OCI-LY7 (cell line): Measurements from ENCODE around the gene APOO. TPM values are rescaled to one million over a fixed set of nuclear protein-coding genes. Genes with fewer than 3 reads are reported as not detected.

Source experiments
- BruUV-seq: library from RNA; stranded (reverse); fragments of 400-500 nt; replicated peaks from 2 replicates; lab custom pipeline; 2021; lab: Mats Ljungman, UMichigan
- CTCF ChIA-PET: fragments of 300-600 bp; sonication (Branson Sonifier 250); formaldehyde crosslinking; loops from one replicate; lab custom pipeline; 2022; ENCODE audit warnings: antibody characterized with exemption; ENCODE audit not compliant: unreplicated experiment; lab: Charles Lee
- POLR2A ChIA-PET: fragments of 300-600 bp; sonication (Branson Sonifier 250); formaldehyde crosslinking; loops from one replicate; lab custom pipeline; 2022; ENCODE audit warnings: antibody characterized with exemption; lab: Charles Lee
- DNase-seq: peaks from one replicate; pipeline ENCODE4 v3.0.0-alpha.2; 2015; ENCODE audit warnings: low spot score
- H2AFZ ChIP-seq: fragments of 200-600 bp; sonication (generic), shearing (Covaris generic); 2 replicates; pipeline ENCODE4 v1.6.1; 2014; ENCODE audit warnings: mild to moderate bottlenecking, antibody characterized with exemption, low read length, moderate library complexity
- H3K27ac ChIP-seq: fragments of 200-600 bp; sonication (generic); 2 replicates; pipeline ENCODE4 v1.5.1; 2014; ENCODE audit warnings: mixed run types, low read depth, mild to moderate bottlenecking, moderate library complexity, low read length, inconsistent platforms; ENCODE audit not compliant: poor library complexity, severe bottlenecking
- H3K36me3 ChIP-seq: fragments of 200-600 bp; sonication (generic); 2 replicates; pipeline ENCODE4 v1.6.1; 2014; ENCODE audit warnings: mild to moderate bottlenecking, antibody characterized with exemption, low read length, moderate library complexity, mixed read lengths; ENCODE audit not compliant: insufficient read depth
- H3K4me1 ChIP-seq: fragments of 200-600 bp; sonication (generic); 2 replicates; pipeline ENCODE4 v1.5.1; 2014; ENCODE audit warnings: mild to moderate bottlenecking, low read length; ENCODE audit not compliant: insufficient read depth, poor library complexity, severe bottlenecking
- H3K4me2 ChIP-seq: fragments of 200-600 bp; sonication (generic); 2 replicates; pipeline ENCODE4 v1.6.1; 2014; ENCODE audit warnings: mild to moderate bottlenecking, low read length
- H3K4me3 ChIP-seq: fragments of 200-600 bp; sonication (generic); 2 replicates; pipeline ENCODE4 v1.5.1; 2014; ENCODE audit warnings: mild to moderate bottlenecking, low read depth, low read length; ENCODE audit not compliant: poor library complexity, severe bottlenecking
- H3K79me2 ChIP-seq: fragments of 200-600 bp; sonication (generic); 2 replicates; pipeline ENCODE4 v1.6.1; 2016; ENCODE audit warnings: low read depth, mild to moderate bottlenecking, low read length, moderate library complexity, mixed read lengths; ENCODE audit not compliant: insufficient read depth
- H3K9me2 ChIP-seq: fragments of 200-600 bp; sonication (generic); 2 replicates; pipeline ENCODE4 v1.6.1; 2016; ENCODE audit warnings: mild to moderate bottlenecking, low read length, mixed read lengths; ENCODE audit not compliant: insufficient read depth
- H3K9me3 ChIP-seq: fragments of 200-600 bp; sonication (generic); 2 replicates; pipeline ENCODE4 v1.6.1; 2014; ENCODE audit warnings: mild to moderate bottlenecking, mixed run types, low read length, mixed read lengths
- H4K20me1 ChIP-seq: fragments of 200-600 bp; sonication (generic); 2 replicates; pipeline ENCODE4 v1.6.1; 2014; ENCODE audit warnings: mild to moderate bottlenecking, antibody characterized with exemption, low read length, moderate library complexity, mixed read lengths; ENCODE audit not compliant: insufficient read depth
- CTCF ChIP-seq: fragments of 200-600 bp; sonication (generic); conservative IDR thresholded peaks from 2 replicates; pipeline ENCODE4 v1.5.1; 2014; ENCODE audit warnings: mild to moderate bottlenecking, antibody characterized with exemption, low read length, moderate library complexity, mixed read lengths
- EZH2phosphoT487 ChIP-seq: fragments of 200-600 bp; sonication (generic); IDR thresholded peaks from 2 replicates; pipeline ENCODE4 v1.6.1; 2018; ENCODE audit warnings: low read depth, borderline replicate concordance, mild to moderate bottlenecking, mixed run types, antibody characterized with exemption, low read length, moderate library complexity, mixed read lengths
- intact Hi-C: fragments of 100-400 bp; cut with micrococcal nuclease; formaldehyde crosslinking; loops from one replicate; pipeline ENCODE4 v1.10.0; 2022; ENCODE audit not compliant: unreplicated experiment
- total RNA-seq, 2 experiments: library from RNA; depleted of rRNA in 1 of 2; stranded (reverse); fragments of >200 nt in 1 of 2; shearing (Covaris generic) in 1 of 2; gene quantifications; 2 replicates each; pipeline ENCODE4 v1.2.3, GENCODE V29; 2014 to 2022

Gene APOO
- total RNA-seq, 2 experiments from 2014 or later, result 17.5 to 18.1 TPM

- no peak overlapping the region for H2AFZ ChIP-seq
- no peaks in the 10 kb centered on the region for H3K9me3 ChIP-seq
- CTCF ChIA-PET, result no interaction called here
- no peaks in the 10 kb centered on the region for H3K9me2 ChIP-seq
- no peak overlapping the region for H3K4me3 ChIP-seq
- intact Hi-C loops, result no loop called here
- TF ChIP-seq CTCF, result no peak
- no peak for TF ChIP-seq EZH2phosphoT487
- H3K79me2 ChIP-seq, result no peaks in the 10 kb centered on the region
- DNase-seq, result no peak
- no TSS peak for BruUV-seq
- H3K4me2 ChIP-seq, result no peak overlapping the region
- no peaks in the 10 kb centered on the region for H4K20me1 ChIP-seq
- no peak overlapping the region for H3K27ac ChIP-seq
- no peaks in the 10 kb centered on the region for H3K36me3 ChIP-seq
- H3K4me1 ChIP-seq, result peaks cover 19% of the 10 kb centered on the region
- POLR2A ChIA-PET, result no interaction called here
These were observed 92.4 kb downstream of the APOO start for GRCh38 chrX:23815376-23815775.

- no peak overlapping the region for H3K27ac ChIP-seq
- H4K20me1 ChIP-seq, result no peaks in the 10 kb centered on the region
- H3K4me1 ChIP-seq, result peaks cover 19% of the 10 kb centered on the region
- no peaks in the 10 kb centered on the region for H3K36me3 ChIP-seq
- no peak for DNase-seq
- no peaks in the 10 kb centered on the region for H3K9me3 ChIP-seq
- H3K79me2 ChIP-seq, result no peaks in the 10 kb centered on the region
- no peak overlapping the region for H2AFZ ChIP-seq
- BruUV-seq, result no TSS peak
- H3K4me3 ChIP-seq, result no peak overlapping the region
- no peak for TF ChIP-seq CTCF
- POLR2A ChIA-PET, result interaction anchor here (1.0 kb wide), 1 partner anchor 8 kb away, joined by 4 read pairs; no protein-coding TSS in a partner anchor
- intact Hi-C loops, result no loop called here
- no peak overlapping the region for H3K4me2 ChIP-seq
- H3K9me2 ChIP-seq, result no peaks in the 10 kb centered on the region
- CTCF ChIA-PET, result interaction anchor here (0.5 kb wide), 1 partner anchor 14 kb away, joined by 3 read pairs; no protein-coding TSS in a partner anchor
These were observed 93.9 kb downstream of the APOO start for GRCh38 chrX:23813808-23814207.

GRCh38 chrX:23811656-23812055 lies 96.1 kb downstream of the APOO start:
- Histone ChIP-seq H3K9me2 (no peaks in the 10 kb centered on the region), H2AFZ (peak overlapping the region; percentile 46; the same call in 1 of the 2 replicates), H3K36me3 (no peaks in the 10 kb centered on the region), H3K79me2 (no peaks in the 10 kb centered on the region), H3K9me3 (no peaks in the 10 kb centered on the region), H3K4me1 (peaks cover 18% of the 10 kb centered on the region), H3K4me3 (no peak overlapping the region), H3K4me2 (peak overlapping the region; percentile 47; the same call in 1 of the 2 replicates), H3K27ac (no peak overlapping the region), H4K20me1 (no peaks in the 10 kb centered on the region)
- CTCF ChIA-PET, result no interaction called here
- POLR2A ChIA-PET, result no interaction called here
- DNase-seq, result no peak
- no peak for TF ChIP-seq EZH2phosphoT487
- no peak for TF ChIP-seq CTCF
- intact Hi-C loops, result no loop called here
- no TSS peak for BruUV-seq
